CD4-positive, alpha-beta T cell (primary cell): ENCODE results near the gene SMURF2. TPM values are rescaled to one million over a fixed set of nuclear protein-coding genes. Genes with fewer than 3 reads are reported as not detected.

Source experiments
- ATAC-seq: fragments of 200-7000 bp; cut with Tn5 transposase; one replicate; pipeline ENCODE4 v1.10.0; 2022; ENCODE audit warnings: mild to moderate bottlenecking; ENCODE audit not compliant: poor library complexity
- CTCF ChIA-PET: fragments of 350-600 bp; sonication (Branson Sonifier 250); formaldehyde crosslinking; loops from one replicate; lab custom pipeline; 2021; ENCODE audit warnings: antibody characterized with exemption, inconsistent platforms; lab: Charles Lee
- POLR2A ChIA-PET: fragments of 350-600 bp; sonication (Branson Sonifier 250); formaldehyde crosslinking; loops from one replicate; lab custom pipeline; 2021; ENCODE audit warnings: antibody characterized with exemption, inconsistent platforms; lab: Charles Lee
- DNase-seq, 14 experiments: peaks; one replicate each; pipeline ENCODE4 v3.0.0-alpha.2; 2013 to 2020; ENCODE audit warnings: mixed read lengths in 2 of 14
- H3K27ac ChIP-seq, 2 donors: one replicate each; pipeline versions ENCODE4 v1.5.1 to v1.7.0; 2013; ENCODE audit warnings: low read length in 2 of 2, low read depth in 1 of 2, mild to moderate bottlenecking in 1 of 2
- H3K27me3 ChIP-seq, 2 experiments: 1 replicate in 1 of 2; 2 replicates in 1 of 2; pipeline versions ENCODE4 v1.6.1 to v1.7.0; 2013; ENCODE audit warnings: low read length in 2 of 2, control low read depth in 1 of 2, mild to moderate bottlenecking in 1 of 2, moderate library complexity in 1 of 2; ENCODE audit not compliant: insufficient read depth in 2 of 2, control insufficient read depth in 1 of 2
- H3K36me3 ChIP-seq: one replicate; pipeline ENCODE4 v1.6.1; 2013; ENCODE audit warnings: low read length, control low read depth; ENCODE audit not compliant: insufficient read depth
- H3K4me1 ChIP-seq: one replicate; pipeline ENCODE4 v1.6.1; 2013; ENCODE audit warnings: low read length, control low read depth; ENCODE audit not compliant: insufficient read depth
- H3K4me3 ChIP-seq: one replicate; pipeline ENCODE4 v1.5.1; 2013; ENCODE audit warnings: mild to moderate bottlenecking, low read length, moderate library complexity
- H3K9me3 ChIP-seq, 2 experiments: 1 replicate in 1 of 2; 2 replicates in 1 of 2; pipeline versions ENCODE4 v1.6.1 to v1.7.0; 2013; ENCODE audit warnings: low read length in 2 of 2, mild to moderate bottlenecking in 2 of 2, control low read depth in 1 of 2, moderate library complexity in 1 of 2; ENCODE audit not compliant: control insufficient read depth in 1 of 2, insufficient read depth in 1 of 2
- H3K27ac Mint-ChIP-seq: one replicate; pipeline ENCODE4 v1.8.0; 2020; ENCODE audit warnings: mixed read lengths
- H3K27me3 Mint-ChIP-seq: one replicate; pipeline ENCODE4 v1.8.0; 2021; ENCODE audit warnings: mixed read lengths
- H3K36me3 Mint-ChIP-seq: one replicate; pipeline ENCODE4 v1.8.0; 2021; ENCODE audit warnings: low read depth, mixed read lengths
- H3K4me1 Mint-ChIP-seq: one replicate; pipeline ENCODE4 v1.8.0; 2021; ENCODE audit warnings: low read depth, mixed read lengths
- H3K4me3 Mint-ChIP-seq: one replicate; pipeline ENCODE4 v1.8.0; 2020; ENCODE audit warnings: mild to moderate bottlenecking, mixed read lengths
- H3K9me3 Mint-ChIP-seq: one replicate; pipeline ENCODE4 v1.8.0; 2020; ENCODE audit warnings: mixed read lengths
- CTCF ChIP-seq: fragments of 200-600 bp; IDR thresholded peaks from one replicate; pipeline ENCODE4 v1.8.0; 2022; ENCODE audit warnings: antibody characterized with exemption, mild to moderate bottlenecking
- intact Hi-C, 2 experiments: fragments of 100-400 bp; cut with DNase I in 1 of 2; cut with micrococcal nuclease in 1 of 2; formaldehyde crosslinking; loops; one replicate each; pipeline versions ENCODE4 v1.15.1 to v1.9.0; 2023 to 2025; cut with DNase I, micrococcal nuclease
- total RNA-seq, 174 experiments: library from RNA in 2 of 174; stranded (reverse) in 2 of 174; gene quantifications; one replicate each; pipeline ENCODE4 v1.2.3 and lab custom pipeline; 2021 to 2026

The SMURF2 gene
- total RNA-seq, 2 experiments from 2014 or later = 28.0 to 29.7 TPM

GRCh38 chr17:64625541-64625940 is 36.6 kb downstream of the SMURF2 start:
- H3K4me3 ChIP-seq = no peak overlapping the region
- peaks cover 18% of the 10 kb centered on the region for H3K4me1 ChIP-seq
- H3K9me3 ChIP-seq = no peaks in the 10 kb centered on the region
- Mint-ChIP-seq H3K36me3 (peaks cover 18% of the 10 kb centered on the region), H3K27ac (no peak overlapping the region), H3K27me3 (no peaks in the 10 kb centered on the region), H3K4me1 (peaks cover 57% of the 10 kb centered on the region), H3K9me3 (no peaks in the 10 kb centered on the region), H3K4me3 (no peak overlapping the region)
- POLR2A ChIA-PET = no interaction called here
- intact Hi-C loops = no loop called here
- no peak for TF ChIP-seq CTCF
- ATAC-seq (no peak), DNase-seq (no peak)
- H3K36me3 ChIP-seq = peaks cover 8% of the 10 kb centered on the region
- H3K27ac ChIP-seq = no peak overlapping the region
- no peaks in the 10 kb centered on the region for H3K27me3 ChIP-seq
- CTCF ChIA-PET = interaction anchor here (0.7 kb wide), 1 partner anchor 24 kb away, joined by 3 read pairs; no protein-coding TSS in a partner anchor

- POLR2A ChIA-PET = interaction anchor here (1.0 kb wide), 1 partner anchor 118 kb away, joined by 4 read pairs; the partner anchor contains the start of gene DDX5
- CTCF ChIA-PET = interaction anchor here (1.4 kb wide), 1 partner anchor 86 kb away, joined by 4 read pairs; no protein-coding TSS in a partner anchor
Measured at GRCh38 chr17:64622931-64623654, 39.0 kb downstream of the SMURF2 start.

GRCh38 chr17:64621772-64622171 is 40.3 kb downstream of the SMURF2 start:
- Histone ChIP-seq H3K36me3 (peaks cover 8% of the 10 kb centered on the region), H3K9me3 (no peaks in the 10 kb centered on the region), H3K27ac (no peak overlapping the region), H3K4me1 (no peaks in the 10 kb centered on the region), H3K4me3 (no peak overlapping the region), H3K27me3 (no peaks in the 10 kb centered on the region)
- no peaks in the 10 kb centered on the region for H3K27me3 Mint-ChIP-seq
- no peak for TF ChIP-seq CTCF
- CTCF ChIA-PET = no interaction called here
- H3K4me3 Mint-ChIP-seq = no peak overlapping the region
- no peak overlapping the region for H3K27ac Mint-ChIP-seq
- no peak for ATAC-seq
- peaks cover 46% of the 10 kb centered on the region for H3K4me1 Mint-ChIP-seq
- no peaks in the 10 kb centered on the region for H3K9me3 Mint-ChIP-seq
- peaks cover 15% of the 10 kb centered on the region for H3K36me3 Mint-ChIP-seq
- intact Hi-C loops = no loop called here
- POLR2A ChIA-PET = no interaction called here
- no peak for DNase-seq

More at GRCh38 chr17:64622931-64623654, 39.0 kb downstream of the SMURF2 start:
- Mint-ChIP-seq H3K36me3 (peaks cover 18% of the 10 kb centered on the region), H3K27me3 (no peaks in the 10 kb centered on the region), H3K4me1 (peaks cover 45% of the 10 kb centered on the region), H3K9me3 (no peaks in the 10 kb centered on the region), H3K27ac (no peak overlapping the region), H3K4me3 (no peak overlapping the region)
- Histone ChIP-seq H3K9me3 (no peaks in the 10 kb centered on the region), H3K36me3 (peaks cover 8% of the 10 kb centered on the region), H3K4me3 (no peak overlapping the region), H3K27ac (no peak overlapping the region), H3K27me3 (no peaks in the 10 kb centered on the region), H3K4me1 (peaks cover 7% of the 10 kb centered on the region)
- intact Hi-C loops = no loop called here
- TF ChIP-seq CTCF = no peak
- ATAC-seq = no peak
- no peak for DNase-seq
